Spleen (tissue), 11 donors: ENCODE results near the gene TMEM269. TPM values are rescaled to one million over a fixed set of nuclear protein-coding genes. Genes with fewer than 3 reads are reported as not detected.

Experiments
- DNase-seq: peaks from one replicate; pipeline ENCODE4 v3.0.0-alpha.2; 2020
- H3K27ac ChIP-seq, 8 donors: fragments of 200-600 bp; sonication (generic) in 7 of 8; 1 replicate in 4 of 8; 2 replicates in 4 of 8; pipeline versions ENCODE4 v1.5.0 to v1.8.0; 2016 to 2021; ENCODE audit warnings: inconsistent platforms in 4 of 8, mild to moderate bottlenecking in 4 of 8, moderate library complexity in 1 of 8
- H3K27me3 ChIP-seq, 7 donors: fragments of 200-600 bp; sonication (generic) in 6 of 7; replicated peaks in 1 of 7; 1 replicate in 4 of 7; 2 replicates in 3 of 7; pipeline versions ENCODE4 v1.5.0 to v1.8.0; 2016 to 2021; ENCODE audit warnings: inconsistent platforms in 3 of 7, mild to moderate bottlenecking in 1 of 7
- H3K36me3 ChIP-seq, 6 donors: fragments of 200-600 bp; sonication (generic) in 5 of 6; 1 replicate in 4 of 6; 2 replicates in 2 of 6; pipeline versions ENCODE4 v1.5.0 to v1.8.0; 2016 to 2021; ENCODE audit warnings: inconsistent platforms in 2 of 6
- H3K4me1 ChIP-seq, 6 donors: fragments of 200-600 bp; sonication (generic) in 5 of 6; 1 replicate in 3 of 6; 2 replicates in 3 of 6; pipeline versions ENCODE4 v1.5.0 to v1.8.0; 2016 to 2021; ENCODE audit warnings: inconsistent platforms in 3 of 6
- H3K4me3 ChIP-seq, 8 donors: fragments of 200-600 bp; sonication (generic) in 7 of 8; 1 replicate in 4 of 8; 2 replicates in 4 of 8; pipeline versions ENCODE4 v1.5.0 to v1.8.0; 2016 to 2021; ENCODE audit warnings: inconsistent platforms in 4 of 8, mild to moderate bottlenecking in 4 of 8, moderate library complexity in 2 of 8
- H3K9me3 ChIP-seq, 8 donors: fragments of 200-600 bp; sonication (generic) in 7 of 8; 1 replicate in 4 of 8; 2 replicates in 4 of 8; pipeline versions ENCODE4 v1.5.0 to v1.8.0; 2016 to 2021; ENCODE audit warnings: inconsistent platforms in 4 of 8
- CTCF ChIP-seq, 11 experiments: fragments of 200-600 bp in 7 of 11; fragments of 450-650 bp in 4 of 11; sonication (generic) in 4 of 11; IDR thresholded peaks in 8 of 11; conservative IDR thresholded peaks in 3 of 11; 1 replicate in 7 of 11; 2 replicates in 4 of 11; pipeline versions ENCODE4 v1.4.0 to v1.8.0; 2016 to 2021; ENCODE audit warnings: antibody characterized with exemption in 11 of 11, inconsistent platforms in 4 of 11, mild to moderate bottlenecking in 1 of 11
- POLR2A ChIP-seq, 3 donors: fragments of 450-650 bp; IDR thresholded peaks; one replicate each; pipeline ENCODE4 v1.5.1; 2017; ENCODE audit warnings: antibody characterized with exemption in 3 of 3, mild to moderate bottlenecking in 1 of 3
- POLR2AphosphoS5 ChIP-seq, 3 donors: sonication (generic); formaldehyde crosslinking; IDR thresholded peaks; one replicate each; pipeline ENCODE4 v1.5.1; 2017; ENCODE audit warnings: antibody characterized with exemption in 3 of 3
- WGBS, 5 donors: extraction: QIAGEN DNeasy Blood & Tissue Kit in 3 of 5; methylation state at CpG; one replicate each; pipeline versions ENCODE4 v1.1.5 to v1.1.7; 2013 to 2018; 5-methylcytosine and 5-hydroxymethylcytosine counted together
- intact Hi-C: fragments of 100-400 bp; cut with DNase I; formaldehyde crosslinking; loops from one replicate; pipeline ENCODE4 v1.15.0; 2023; ENCODE audit warnings: low total_unique reads
- polyA plus RNA-seq, 3 donors: library from polyadenylated mRNA; stranded (reverse); fragments of 200-250 nt; gene quantifications; one replicate each; pipeline ENCODE4 v1.2.1, GENCODE V29; 2013
- total RNA-seq, 7 donors: library from RNA; depleted of rRNA in 3 of 7; stranded (reverse); fragments of >200 nt in 3 of 7; fragmentation: NEBNext Ultra II Directional in 4 of 7; extraction: Animal tissue kit (Norgen Biotek cat#: 25700) in 4 of 7; gene quantifications; one replicate each; pipeline versions ENCODE4 v1.1.0 to v1.2.1, GENCODE V29; 2016 to 2021
- donor health status: healthy with polysubstance abuse.
- donor health status: DM: no; HTN: no; CAD: no; lungs with moderate emphysema.
- donor health status: DM: no; HTN: no; CAD: no.
- donor health status: Bipolar disorder and iron deficiency.
- donor health status: healthy.
- donor health status: DM: no; HTN: no; CAD: no.
- donor health status: DM: yes; HTN: yes; CAD: no.

Gene TMEM269
- total and polyA plus RNA-seq, 10 donors: 0.03 to 1.6 (median 0.26) TPM; not detected in 1

- Histone ChIP-seq H3K27me3 (no peaks in the 10 kb centered on the region), H3K4me3 (no peak overlapping the region), H3K9me3 (no peaks in the 10 kb centered on the region), H3K4me1 (peaks cover 0 to 19% (median 12%) of the 10 kb centered on the region in 6 donors), H3K27ac (no peak overlapping the region), H3K36me3 (no peaks in the 10 kb centered on the region)
- intact Hi-C loops: no loop called here
- 76 to 95% (median 86%) methylated on average over 8 of the region's 8 CpGs for WGBS, 5 donors
- no peak for TF ChIP-seq POLR2AphosphoS5 (IDR thresholded peaks at IDR 0.05)
- TF ChIP-seq POLR2A (IDR thresholded peaks at IDR 0.05): no peak
- no peak for DNase-seq
Observed at GRCh38 chr1:42738678-42739226, 46.0 kb upstream of the TMEM269 start.

DNA sequence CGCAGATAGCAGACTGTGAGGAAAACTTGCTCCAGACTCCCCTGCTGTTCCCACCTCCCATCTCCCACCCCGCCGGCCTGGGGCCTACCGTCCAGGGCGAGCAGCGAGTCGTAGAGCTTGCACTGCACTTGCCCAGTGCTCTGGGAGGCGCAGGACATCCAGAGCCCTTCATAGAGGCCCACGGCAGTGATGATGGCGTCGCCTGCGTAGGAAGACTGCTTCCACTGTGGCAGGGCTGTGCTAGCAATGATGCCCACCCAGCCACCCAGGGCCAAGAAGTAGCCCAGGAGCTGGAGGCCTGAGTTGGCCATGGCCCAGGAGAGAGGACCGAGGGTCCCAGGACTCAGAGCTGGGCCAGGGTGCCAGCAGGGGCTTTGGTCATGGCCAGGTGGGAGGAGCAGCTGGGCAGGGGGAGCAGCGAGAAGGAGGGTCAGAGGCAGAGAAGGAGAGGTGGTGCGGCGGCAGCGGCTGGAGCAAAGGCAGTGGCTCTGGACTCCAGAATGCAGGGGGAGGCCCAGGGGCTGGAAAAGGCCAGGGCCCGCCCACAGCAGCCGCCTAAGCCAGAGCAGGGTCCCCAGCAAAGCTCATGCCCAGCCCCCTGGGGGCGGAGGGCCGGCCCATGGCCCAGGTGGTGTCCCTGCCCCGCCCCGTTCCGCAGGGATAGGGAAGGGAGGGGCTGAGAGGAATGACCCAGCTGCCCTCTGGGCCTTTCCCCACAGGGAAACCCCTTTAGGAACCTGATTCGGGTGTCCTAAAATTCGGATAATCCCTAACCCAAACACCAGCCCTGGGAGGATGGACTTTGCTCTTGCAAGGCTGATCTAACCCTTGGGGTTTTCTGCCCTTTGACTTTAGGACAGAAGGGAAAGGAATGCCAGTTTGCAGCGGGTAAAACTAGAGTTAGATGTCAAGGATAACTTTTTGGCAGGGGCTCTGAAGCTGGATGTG lies 44.8 kb upstream of the TMEM269 start, which contains the start of gene CLDN19:
Gene CLDN19, minus strand, starts transcription at position 484 of the 948 bp plus-strand sequence. Its CDS starts 173 bp downstream, at position 311.
- H3K36me3 ChIP-seq: no peaks in the 10 kb centered on the region
- DNase-seq: no peak
- no peaks in the 10 kb centered on the region for H3K9me3 ChIP-seq
- H3K4me1 ChIP-seq: peaks cover 0 to 19% (median 12%) of the 10 kb centered on the region in 6 donors
- H3K4me3 ChIP-seq: no peak within 1 kb of the TSS
- H3K27ac ChIP-seq: no peak within 1 kb of the TSS
- no peaks in the 10 kb centered on the region for H3K27me3 ChIP-seq
- 79 to 85% (median 81%) methylated on average over 20 to 27 of the region's 27 CpGs for WGBS, 5 donors
- intact Hi-C loops: no loop called here
- TF ChIP-seq POLR2AphosphoS5 (IDR thresholded peaks at IDR 0.05) (no peak), POLR2A (IDR thresholded peaks at IDR 0.05) (no peak), CTCF (IDR thresholded peaks at IDR 0.05 in 8 of 11, conservative IDR thresholded peaks at IDR 0.05 in 3 of 11) (no peak)

DNA sequence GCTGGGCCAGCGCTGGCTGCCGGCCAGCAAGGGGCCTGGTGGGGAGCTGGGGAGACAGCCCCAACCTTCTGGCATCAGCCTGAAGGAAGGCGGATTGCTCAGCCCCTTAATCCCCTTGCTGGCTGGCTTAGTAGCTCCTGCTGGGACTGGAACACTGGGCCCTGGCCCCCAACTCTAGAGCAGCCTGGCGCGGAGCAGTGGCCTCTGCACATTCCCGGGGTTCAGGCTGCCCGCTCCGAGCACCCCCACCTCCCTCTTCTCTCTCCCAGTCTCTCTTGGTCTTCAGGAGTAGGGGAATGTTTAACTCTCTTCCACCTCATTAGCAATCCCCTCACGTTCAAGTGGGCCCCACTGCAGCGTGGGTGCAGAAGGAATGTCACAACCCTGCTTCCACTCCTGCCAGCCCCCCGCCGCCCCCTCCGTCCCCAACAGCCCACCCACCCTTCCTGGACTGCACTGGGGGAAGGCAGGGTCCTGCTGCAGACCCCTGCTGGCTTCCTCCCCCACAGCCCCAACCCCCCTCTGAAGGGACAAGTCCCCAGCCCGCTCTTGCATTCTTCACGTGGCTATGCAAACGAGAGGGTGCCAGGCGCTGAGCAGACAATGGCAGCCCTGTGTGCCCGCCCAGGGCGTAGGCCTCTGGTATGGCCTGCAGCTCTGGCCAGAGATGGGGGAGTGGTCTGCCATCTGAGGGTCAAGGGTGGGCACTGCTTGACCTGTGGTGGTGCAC lies 43.8 kb upstream of the TMEM269 start:
- H3K27ac ChIP-seq: no peak overlapping the region
- no peaks in the 10 kb centered on the region for H3K9me3 ChIP-seq
- intact Hi-C loops: no loop called here
- DNase-seq: no peak
- 83 to 86% (median 84%) methylated on average over 18 to 19 of the region's 19 CpGs for WGBS, 5 donors
- TF ChIP-seq POLR2AphosphoS5 (IDR thresholded peaks at IDR 0.05) (no peak), CTCF (IDR thresholded peaks at IDR 0.05 in 8 of 11, conservative IDR thresholded peaks at IDR 0.05 in 3 of 11) (no peak), POLR2A (IDR thresholded peaks at IDR 0.05) (no peak)
- H3K36me3 ChIP-seq: peaks cover 0 to 7% (median 5%) of the 10 kb centered on the region in 6 donors
- peaks cover 0 to 21% (median 11%) of the 10 kb centered on the region in 6 donors for H3K4me1 ChIP-seq
- no peak overlapping the region for H3K4me3 ChIP-seq
- H3K27me3 ChIP-seq: no peaks in the 10 kb centered on the region

- Histone ChIP-seq H3K27me3 (no peaks in the 10 kb centered on the region), H3K36me3 (peaks cover 0 to 14% (median 11%) of the 10 kb centered on the region in 6 donors), H3K9me3 (no peaks in the 10 kb centered on the region), H3K27ac (no peak overlapping the region), H3K4me3 (no peak overlapping the region), H3K4me1 (peaks cover 0 to 21% (median 9%) of the 10 kb centered on the region in 6 donors)
- TF ChIP-seq CTCF (IDR thresholded peaks at IDR 0.05 in 8 of 11, conservative IDR thresholded peaks at IDR 0.05 in 3 of 11) (no peak), POLR2A (IDR thresholded peaks at IDR 0.05) (no peak), POLR2AphosphoS5 (IDR thresholded peaks at IDR 0.05) (no peak)
- intact Hi-C loops: no loop called here
- DNase-seq: no peak
- 78 to 86% (median 84%) methylated on average over 4 of the region's 4 CpGs; no CpG with 5 or more reads in 1 of the 5 donors for WGBS, 5 donors
Observed at GRCh38 chr1:42741706-42742105, 43.1 kb upstream of the TMEM269 start.
